ENCODE data around the gene HTATIP2.

- TF ChIP-seq CTCF (IDR thresholded peaks at IDR 0.05): no peak
- TF ChIP-seq POLR2A (IDR thresholded peaks at IDR 0.05; ENCODE audit: low read depth): no peak
- TF ChIP-seq EP300 (IDR thresholded peaks at IDR 0.05): no peak
These were observed 47.7 kb upstream of the HTATIP2 start for GRCh38 chr11:20315800-20316199.
